ENCODE results near the gene BCOR. TPM values are rescaled to one million over a fixed set of nuclear protein-coding genes. Genes with fewer than 3 reads are reported as not detected.
A peak's percentile ranks its signal among the peaks of the same experiment; 100 is the strongest.

Gene BCOR
- total and polyA plus RNA-seq, 2 of the 4 experiments (the other 2 are of a cell fraction) = 7.5 to 9.0 TPM

GRCh38 chrX:40147126-40147952 lies 49.6 kb upstream of the BCOR start (continued):
- TF ChIP-seq BHLHE40 (IDR thresholded peaks at IDR 0.05; ENCODE audit: low read depth, low read length) = no peak

- H2BK120ac ChIP-seq (ENCODE audit: low read depth, low read length) = peak overlapping the region; percentile 16; the same call in 1 of the 2 replicates
- no peak overlapping the region for H3K27ac ChIP-seq (ENCODE audit: insufficient read depth, low read length)
- ChIA-PET POLR2A (ENCODE audit: unreplicated experiment) (interaction anchor here (0.5 kb wide), 1 partner anchor 121 kb away, joined by 4 read pairs; no protein-coding TSS in a partner anchor), CTCF (no interaction called here)
- H3K9me1 ChIP-seq (ENCODE audit: insufficient read depth, low read length) = no peaks in the 10 kb centered on the region
- peak overlapping the region; percentile 58 for H2AFZ ChIP-seq (replicated peaks; ENCODE audit: low read length, poor library complexity)
- H2AK5ac ChIP-seq (ENCODE audit: low read depth, low read length) = no peak overlapping the region
- dilution Hi-C loops (cut with HindIII; ENCODE audit: low sequenced_read_pairs, unreplicated experiment) = no loop called here
- WGBS, 2 experiments (ENCODE audit: extremely low coverage in 2 of 2, insufficient read length in 1 of 2) = 20% methylated on average over 12 of the region's 77 CpGs; no CpG with 5 or more reads in 1 of the 2 experiments
- H2BK5ac ChIP-seq (ENCODE audit: low read depth, low read length, poor library complexity, severe bottlenecking) = no peak overlapping the region
- ATAC-seq (ENCODE audit: low read depth) (peak; percentile 82), DNase-seq (peak; percentile 46)
- peaks cover 31% of the 10 kb centered on the region for H3K27me3 ChIP-seq (ENCODE audit: control insufficient read depth, insufficient read depth, low read length)
- peak overlapping the region; percentile 30 for H2AK9ac ChIP-seq (replicated peaks; ENCODE audit: low read depth, low read length, poor library complexity)
- H3K4ac ChIP-seq (ENCODE audit: low read depth, low read length) = 0 out of 2 replicates have a peak overlapping the region, but pooled peaks have one; percentile 32
- TF ChIP-seq MAFK (IDR thresholded peaks at IDR 0.05; ENCODE audit: low read depth, low read length) (no peak), BHLHE40 (IDR thresholded peaks at IDR 0.05; ENCODE audit: low read depth, low read length) (no peak), RAD21 (IDR thresholded peaks at IDR 0.05; ENCODE audit: low read length) (no peak), CHD1 (IDR thresholded peaks at IDR 0.05; ENCODE audit: low read depth, low read length) (no peak)
- H2BK20ac ChIP-seq (ENCODE audit: low read depth, low read length) = no peak overlapping the region
- H4K8ac ChIP-seq (ENCODE audit: low read depth in 2 of 2, low read length in 2 of 2) = 0 out of 4 replicates have a peak overlapping the region, but pooled peaks of 1 of the 2 experiments have one; percentile 13
- H3K14ac ChIP-seq (replicated peaks; ENCODE audit: low read depth, low read length) = no peak overlapping the region
- H3K56ac ChIP-seq (ENCODE audit: extremely low read depth, insufficient read depth, low read length) = no peak overlapping the region
- in situ Hi-C loops (cut with MboI; ENCODE audit: low sequenced_read_pairs) = no loop called here
- peak overlapping the region; percentile 46 for H3K4me3 ChIP-seq (ENCODE audit: insufficient read depth, low read depth, low read length)
- no TSS peak for BruUV-seq (replicated peaks)
- intact Hi-C loops (cut with micrococcal nuclease) = no loop called here
- H3K4me2 ChIP-seq (ENCODE audit: low read depth, low read length) = peak overlapping the region; percentile 33
- peak overlapping the region; percentile 2; the same call in 1 of the 2 replicates for H3K9ac ChIP-seq (ENCODE audit: low read depth, low read length)
- H3K18ac ChIP-seq (ENCODE audit: low read depth, low read length) = no peak overlapping the region; the same call in 1 of the 2 replicates
- no peaks in the 10 kb centered on the region for H3K79me1 ChIP-seq (ENCODE audit: low read depth in 1 of 2, low read length in 2 of 2)
- no peak overlapping the region for H2BK15ac ChIP-seq (ENCODE audit: low read depth, low read length)
- no peak overlapping the region; the same call in 1 of the 2 replicates for H4K5ac ChIP-seq (ENCODE audit: low read depth, low read length)
- H4K91ac ChIP-seq (ENCODE audit: insufficient read depth, low read depth, low read length) = no peak overlapping the region
- no peaks in the 10 kb centered on the region; the same call in 1 of the 2 replicates for H3K4me1 ChIP-seq (ENCODE audit: control insufficient read depth, insufficient read depth, low read length)
- no peaks in the 10 kb centered on the region for H3K36me3 ChIP-seq (ENCODE audit: control insufficient read depth, insufficient read depth, low read length)
- no peak overlapping the region for H3K23ac ChIP-seq (ENCODE audit: low read depth, low read length)
- no peaks in the 10 kb centered on the region for H4K20me1 ChIP-seq (ENCODE audit: insufficient read depth, low read length)
- H3K9me3 ChIP-seq (ENCODE audit: control insufficient read depth, insufficient read depth, low read length) = no peaks in the 10 kb centered on the region; the same call in 1 of the 2 replicates
Observed at GRCh38 chrX:40146262-40147125, 48.7 kb upstream of the BCOR start.
